Activated naive CD8-positive, alpha-beta T cell treated with anti-CD3 and anti-CD28 coated beads, Interleukin-2, amount 50 U/mL, for 16 hours (primary cell): ENCODE measurements around the gene MICAL3.

Experiments
- DNase-seq: peaks from one replicate; pipeline ENCODE4 v3.0.0-alpha.2; 2020; ENCODE audit warnings: low read depth, low spot score

MICAL3 gene

GRCh38 chr22:17955590-17956379 lies 68.6 kb downstream of the MICAL3 start:
- no peak for DNase-seq

- DNase-seq, result no peak
Observed at GRCh38 chr22:17954860-17955587, 69.3 kb downstream of the MICAL3 start.

DNA sequence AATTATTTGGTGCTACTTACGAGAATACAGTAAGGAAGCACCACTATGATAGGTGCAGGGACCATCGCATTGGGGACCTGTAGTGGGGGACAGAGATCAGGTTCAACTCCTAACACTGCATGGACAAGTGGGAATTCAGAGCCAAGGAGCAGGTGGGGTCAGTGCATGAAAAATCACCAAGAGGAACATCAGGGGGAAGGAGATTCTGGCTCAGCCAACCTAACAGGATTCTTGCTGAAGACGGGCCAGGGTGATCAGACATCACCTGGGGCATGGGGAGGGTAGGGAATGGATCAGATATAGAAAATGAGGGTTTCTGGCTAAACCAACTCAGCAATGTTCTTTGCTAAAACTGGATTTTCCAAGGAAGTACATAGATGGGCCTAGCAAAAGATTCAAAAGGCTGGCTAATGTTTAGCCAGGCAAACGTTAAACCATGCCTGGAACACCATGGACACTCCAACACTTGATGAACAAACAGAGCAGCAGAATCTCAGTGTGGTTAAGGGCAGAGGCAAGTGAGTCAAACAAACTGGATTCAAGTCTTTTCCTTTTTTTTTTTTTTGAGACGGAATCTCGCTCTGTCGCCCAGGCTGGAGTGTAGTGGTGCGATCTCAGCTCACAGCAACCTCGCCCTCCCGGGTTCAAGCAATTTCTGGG lies 70.0 kb downstream of the MICAL3 start:
- DNase-seq, result no peak

- DNase-seq, result no peak
Observed at GRCh38 chr22:17953147-17953546, 71.2 kb downstream of the MICAL3 start.

- no peak for DNase-seq
Observed at GRCh38 chr22:17952273-17952801, 72.0 kb downstream of the MICAL3 start.

DNA sequence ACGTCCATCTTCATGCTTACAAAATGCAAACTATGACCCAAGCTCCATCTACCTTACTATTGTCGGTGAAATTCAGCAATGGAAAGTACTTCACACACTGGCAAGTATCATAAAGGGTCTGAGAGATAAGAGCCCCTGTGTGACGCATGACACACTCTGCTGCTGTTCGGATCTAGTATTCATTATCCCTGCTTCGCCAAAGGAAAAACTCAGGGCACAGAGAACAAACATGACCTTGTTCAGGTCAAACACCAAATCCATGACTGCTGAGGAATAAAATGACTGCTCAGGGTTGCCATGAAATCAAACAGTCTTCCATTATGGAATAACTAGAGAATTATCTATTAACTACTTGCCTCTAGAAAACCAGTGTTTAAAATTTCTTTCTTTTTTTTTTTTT lies 73.0 kb downstream of the MICAL3 start:
- no peak for DNase-seq

- DNase-seq, result no peak
Observed at GRCh38 chr22:17950651-17951214, 73.6 kb downstream of the MICAL3 start.

- no peak for DNase-seq
Observed at GRCh38 chr22:17949642-17950473, 74.5 kb downstream of the MICAL3 start.

DNA sequence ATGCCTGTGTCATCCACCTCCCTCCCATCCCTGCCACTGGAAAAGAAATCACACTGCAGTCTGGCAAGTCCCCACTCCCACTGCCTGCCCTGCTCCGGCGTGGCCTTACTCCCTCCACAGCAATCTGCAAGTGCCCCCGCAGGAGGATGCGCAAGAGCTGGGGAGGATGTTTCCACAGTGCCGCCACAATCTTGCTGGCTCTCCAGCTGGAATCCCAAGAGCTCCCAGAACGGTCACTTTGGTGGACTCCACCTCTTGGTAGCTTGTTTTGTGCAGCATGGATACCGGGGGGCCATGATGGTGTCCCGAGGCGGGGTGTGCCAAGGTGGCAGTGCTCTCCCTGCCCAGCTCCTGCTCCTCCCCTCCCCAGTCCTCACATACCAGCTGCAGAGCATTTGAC lies 76.3 kb downstream of the MICAL3 start:
- DNase-seq, result no peak

DNA sequence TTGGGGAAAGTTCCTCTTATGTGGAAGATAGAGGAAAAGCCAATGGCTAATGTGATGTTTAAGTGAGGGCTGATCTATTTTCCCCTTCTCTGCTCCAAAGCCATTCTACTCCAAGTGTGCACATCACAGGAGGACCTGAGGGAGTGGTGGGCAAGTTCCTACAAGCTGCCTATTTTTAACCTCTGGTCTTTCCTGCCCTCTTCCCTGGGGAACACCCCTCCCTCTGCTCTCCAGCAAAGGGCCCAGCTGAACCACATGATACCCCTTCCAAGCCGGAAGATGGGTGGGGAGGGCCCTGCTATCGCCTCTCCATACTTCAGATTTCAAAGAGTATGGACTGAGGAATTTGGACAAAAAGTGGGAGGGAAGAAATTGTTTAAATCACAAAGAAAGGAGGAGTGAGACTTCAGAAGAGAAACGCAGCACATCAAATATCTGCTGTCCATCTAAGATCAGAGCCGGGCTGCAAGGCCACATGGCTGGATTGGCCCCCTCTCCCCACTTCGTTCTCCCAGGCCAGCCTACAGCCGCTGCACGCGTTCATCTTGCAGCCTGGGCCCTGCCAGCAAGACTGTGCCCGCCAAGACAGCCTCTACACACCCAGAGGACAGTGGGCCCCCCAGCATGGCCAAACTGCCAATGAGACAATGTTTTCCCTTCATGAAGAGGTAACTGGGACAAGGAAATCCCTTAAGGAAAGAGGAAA lies 77.5 kb downstream of the MICAL3 start:
- no peak for DNase-seq

GRCh38 chr22:17945888-17946648 lies 78.3 kb downstream of the MICAL3 start:
- no peak for DNase-seq

DNA sequence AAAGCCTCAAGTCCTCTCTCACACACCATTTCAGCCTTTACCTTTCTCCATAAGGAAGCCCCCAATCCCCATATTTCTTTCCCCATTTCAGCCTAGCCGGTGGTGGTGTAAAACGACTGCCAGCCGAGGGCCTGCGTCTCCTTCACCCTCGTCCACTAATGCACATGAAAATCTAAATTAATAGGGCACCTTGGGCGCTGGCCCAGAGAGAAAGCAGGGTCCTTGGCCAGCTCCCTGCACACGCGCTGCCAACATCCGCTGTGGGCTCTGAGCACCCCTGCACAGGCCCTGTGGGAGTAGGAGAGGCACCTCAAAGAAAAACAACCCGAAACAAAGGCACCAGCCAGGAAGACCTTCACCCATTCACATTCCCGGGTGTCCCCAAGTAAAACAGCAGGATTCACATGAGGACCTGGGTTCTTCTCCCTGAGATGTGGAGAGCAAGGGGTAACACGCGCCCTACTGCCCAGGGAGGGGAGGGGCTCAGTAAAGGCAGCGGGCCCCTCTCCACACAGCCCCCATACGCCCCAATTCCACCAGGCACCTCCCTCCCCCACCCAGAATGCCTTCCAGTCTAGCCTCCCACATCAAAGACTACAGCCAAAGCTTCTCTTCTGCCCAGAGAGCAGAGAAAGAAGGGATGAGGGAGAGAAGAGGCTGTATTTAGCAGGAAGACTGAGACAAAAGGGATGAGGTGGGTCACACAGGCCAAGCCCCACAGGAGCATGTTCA lies 79.0 kb downstream of the MICAL3 start:
- DNase-seq, result no peak

GRCh38 chr22:17944256-17944655 lies 80.1 kb downstream of the MICAL3 start:
- no peak for DNase-seq

DNA sequence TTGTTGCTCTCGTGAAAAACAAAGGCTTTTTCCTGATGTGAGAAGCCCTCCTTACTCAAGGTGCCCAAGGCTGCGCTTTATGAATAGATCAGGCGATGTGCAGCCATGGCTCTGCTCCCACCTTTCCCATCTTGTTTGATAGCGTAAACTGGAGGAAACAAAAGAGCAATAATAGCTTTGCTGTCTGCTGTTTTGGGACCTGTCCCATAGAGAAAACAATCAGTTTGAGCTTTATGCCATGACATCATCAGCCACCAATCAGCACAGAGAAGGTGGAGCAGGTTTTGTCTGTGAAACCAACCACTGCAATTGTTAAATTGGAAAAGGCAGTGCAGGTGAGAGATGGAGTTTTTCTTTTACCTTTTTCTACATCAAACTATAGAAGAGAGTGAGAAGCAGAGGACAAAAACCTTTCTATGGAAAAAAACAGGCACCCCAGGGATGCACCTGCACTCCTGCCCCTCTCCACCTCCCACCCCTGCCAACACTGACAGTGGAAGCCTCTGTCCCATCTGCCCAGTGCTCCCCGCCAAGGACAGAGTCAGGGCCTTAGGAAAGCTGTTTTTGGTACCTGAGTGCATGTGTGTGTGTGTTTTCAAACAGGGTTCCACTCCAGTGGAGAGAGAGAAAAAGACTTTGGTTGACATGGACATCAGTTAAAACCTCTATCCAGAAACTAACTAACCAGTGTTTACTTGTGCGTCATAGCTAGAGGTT lies 80.7 kb downstream of the MICAL3 start:
- DNase-seq, result no peak

GRCh38 chr22:17942721-17943120 lies 81.6 kb downstream of the MICAL3 start:
- no peak for DNase-seq

GRCh38 chr22:17941471-17942406 lies 82.6 kb downstream of the MICAL3 start:
- DNase-seq, result no peak

GRCh38 chr22:17939579-17939978 lies 84.8 kb downstream of the MICAL3 start:
- DNase-seq, result no peak
